Measurements from ENCODE around the gene BRINP3. TPM values are rescaled to one million over a fixed set of nuclear protein-coding genes. Genes with fewer than 3 reads are reported as not detected.

The BRINP3 gene
- total and polyA plus RNA-seq, 2 of the 13 experiments (the other 11 are each of a cell fraction or from before 2014, with no cell fraction given), result not detected

DNA sequence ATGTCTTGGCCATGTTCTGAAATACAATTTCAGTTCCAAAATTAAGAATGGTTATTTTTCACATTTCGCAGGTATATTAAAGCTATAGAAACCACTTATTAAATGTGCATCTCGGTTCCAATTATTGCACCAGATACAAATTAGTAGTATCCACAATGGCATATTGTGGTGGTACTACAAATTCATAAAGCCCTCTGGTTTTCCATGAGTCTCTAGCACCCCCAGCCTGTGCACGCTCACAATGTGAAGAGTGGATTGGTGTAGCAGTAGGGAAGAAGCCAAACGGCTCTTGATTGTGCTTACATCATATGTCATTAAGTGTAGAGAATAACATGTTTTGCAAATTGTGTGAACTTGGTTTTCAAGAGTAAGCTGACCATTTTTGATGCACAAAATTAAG is 1.9 kb upstream of the BRINP3 start:
- H3K27ac ChIP-seq (ENCODE audit: extremely low read length, insufficient read depth, low read length), result no peak overlapping the region
- POLR2A ChIA-PET, result no interaction called here
- TF ChIP-seq NCOA5 (CRISPR knock-in tag; IDR thresholded peaks at IDR 0.05) (no peak), ZNF883 (CRISPR knock-in tag; IDR thresholded peaks at IDR 0.05; ENCODE audit: not compliant biosample characterization) (no peak), ZNF75D (CRISPR knock-in tag; IDR thresholded peaks at IDR 0.05; ENCODE audit: borderline replicate concordance) (no peak), ZNF446 (CRISPR knock-in tag; IDR thresholded peaks at IDR 0.05) (no peak), ZSCAN29 (CRISPR knock-in tag; conservative IDR thresholded peaks at IDR 0.05) (no peak), ZNF558 (CRISPR knock-in tag; IDR thresholded peaks at IDR 0.05; ENCODE audit: borderline replicate concordance) (no peak), BRD4 (CRISPR knock-in tag; IDR thresholded peaks at IDR 0.05) (no peak), TRIM24 (CRISPR knock-in tag; IDR thresholded peaks at IDR 0.05) (no peak), AGO1 (IDR thresholded peaks at IDR 0.05; ENCODE audit: low read depth, low read length, poor library complexity, severe bottlenecking) (no peak), ZFAT (CRISPR knock-in tag; conservative IDR thresholded peaks at IDR 0.05) (no peak), GATAD1 (CRISPR knock-in tag; IDR thresholded peaks at IDR 0.05) (no peak), ZSCAN20 (CRISPR knock-in tag; IDR thresholded peaks at IDR 0.05; ENCODE audit: borderline replicate concordance) (no peak)
- TF ChIP-seq, protein P1, sequence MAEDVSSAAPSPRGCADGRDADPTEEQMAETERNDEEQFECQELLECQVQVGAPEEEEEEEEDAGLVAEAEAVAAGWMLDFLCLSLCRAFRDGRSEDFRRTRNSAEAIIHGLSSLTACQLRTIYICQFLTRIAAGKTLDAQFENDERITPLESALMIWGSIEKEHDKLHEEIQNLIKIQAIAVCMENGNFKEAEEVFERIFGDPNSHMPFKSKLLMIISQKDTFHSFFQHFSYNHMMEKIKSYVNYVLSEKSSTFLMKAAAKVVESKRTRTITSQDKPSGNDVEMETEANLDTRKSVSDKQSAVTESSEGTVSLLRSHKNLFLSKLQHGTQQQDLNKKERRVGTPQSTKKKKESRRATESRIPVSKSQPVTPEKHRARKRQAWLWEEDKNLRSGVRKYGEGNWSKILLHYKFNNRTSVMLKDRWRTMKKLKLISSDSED (CRISPR knock-in tag; IDR thresholded peaks at IDR 0.05), result no peak
- TF ChIP-seq, protein P2, sequence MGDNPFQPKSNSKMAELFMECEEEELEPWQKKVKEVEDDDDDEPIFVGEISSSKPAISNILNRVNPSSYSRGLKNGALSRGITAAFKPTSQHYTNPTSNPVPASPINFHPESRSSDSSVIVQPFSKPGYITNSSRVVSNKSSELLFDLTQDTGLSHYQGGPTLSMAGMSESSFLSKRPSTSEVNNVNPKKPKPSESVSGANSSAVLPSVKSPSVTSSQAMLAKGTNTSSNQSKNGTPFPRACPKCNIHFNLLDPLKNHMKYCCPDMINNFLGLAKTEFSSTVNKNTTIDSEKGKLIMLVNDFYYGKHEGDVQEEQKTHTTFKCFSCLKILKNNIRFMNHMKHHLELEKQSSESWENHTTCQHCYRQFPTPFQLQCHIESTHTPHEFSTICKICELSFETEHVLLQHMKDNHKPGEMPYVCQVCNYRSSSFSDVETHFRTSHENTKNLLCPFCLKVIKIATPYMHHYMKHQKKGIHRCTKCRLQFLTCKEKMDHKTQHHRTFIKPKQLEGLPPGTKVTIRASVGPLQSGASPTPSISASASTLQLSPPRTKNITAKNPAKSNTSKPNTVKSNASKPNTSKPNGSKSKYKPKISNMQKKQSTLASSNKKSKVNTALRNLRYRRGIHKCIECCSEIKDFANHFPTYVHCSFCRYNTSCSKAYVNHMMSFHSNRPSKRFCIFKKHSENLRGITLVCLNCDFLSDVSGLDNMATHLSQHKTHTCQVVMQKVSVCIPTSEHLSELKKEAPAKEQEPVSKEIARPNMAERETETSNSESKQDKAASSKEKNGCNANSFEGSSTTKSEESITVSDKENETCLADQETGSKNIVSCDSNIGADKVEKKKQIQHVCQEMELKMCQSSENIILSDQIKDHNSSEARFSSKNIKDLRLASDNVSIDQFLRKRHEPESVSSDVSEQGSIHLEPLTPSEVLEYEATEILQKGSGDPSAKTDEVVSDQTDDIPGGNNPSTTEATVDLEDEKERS (CRISPR knock-in tag; IDR thresholded peaks at IDR 0.05), result no peak
- TF ChIP-seq, protein P3, sequence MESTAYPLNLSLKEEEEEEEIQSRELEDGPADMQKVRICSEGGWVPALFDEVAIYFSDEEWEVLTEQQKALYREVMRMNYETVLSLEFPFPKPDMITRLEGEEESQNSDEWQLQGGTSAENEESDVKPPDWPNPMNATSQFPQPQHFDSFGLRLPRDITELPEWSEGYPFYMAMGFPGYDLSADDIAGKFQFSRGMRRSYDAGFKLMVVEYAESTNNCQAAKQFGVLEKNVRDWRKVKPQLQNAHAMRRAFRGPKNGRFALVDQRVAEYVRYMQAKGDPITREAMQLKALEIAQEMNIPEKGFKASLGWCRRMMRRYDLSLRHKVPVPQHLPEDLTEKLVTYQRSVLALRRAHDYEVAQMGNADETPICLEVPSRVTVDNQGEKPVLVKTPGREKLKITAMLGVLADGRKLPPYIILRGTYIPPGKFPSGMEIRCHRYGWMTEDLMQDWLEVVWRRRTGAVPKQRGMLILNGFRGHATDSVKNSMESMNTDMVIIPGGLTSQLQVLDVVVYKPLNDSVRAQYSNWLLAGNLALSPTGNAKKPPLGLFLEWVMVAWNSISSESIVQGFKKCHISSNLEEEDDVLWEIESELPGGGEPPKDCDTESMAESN (CRISPR knock-in tag; conservative IDR thresholded peaks at IDR 0.05), result no peak
- TF ChIP-seq, protein P4, sequence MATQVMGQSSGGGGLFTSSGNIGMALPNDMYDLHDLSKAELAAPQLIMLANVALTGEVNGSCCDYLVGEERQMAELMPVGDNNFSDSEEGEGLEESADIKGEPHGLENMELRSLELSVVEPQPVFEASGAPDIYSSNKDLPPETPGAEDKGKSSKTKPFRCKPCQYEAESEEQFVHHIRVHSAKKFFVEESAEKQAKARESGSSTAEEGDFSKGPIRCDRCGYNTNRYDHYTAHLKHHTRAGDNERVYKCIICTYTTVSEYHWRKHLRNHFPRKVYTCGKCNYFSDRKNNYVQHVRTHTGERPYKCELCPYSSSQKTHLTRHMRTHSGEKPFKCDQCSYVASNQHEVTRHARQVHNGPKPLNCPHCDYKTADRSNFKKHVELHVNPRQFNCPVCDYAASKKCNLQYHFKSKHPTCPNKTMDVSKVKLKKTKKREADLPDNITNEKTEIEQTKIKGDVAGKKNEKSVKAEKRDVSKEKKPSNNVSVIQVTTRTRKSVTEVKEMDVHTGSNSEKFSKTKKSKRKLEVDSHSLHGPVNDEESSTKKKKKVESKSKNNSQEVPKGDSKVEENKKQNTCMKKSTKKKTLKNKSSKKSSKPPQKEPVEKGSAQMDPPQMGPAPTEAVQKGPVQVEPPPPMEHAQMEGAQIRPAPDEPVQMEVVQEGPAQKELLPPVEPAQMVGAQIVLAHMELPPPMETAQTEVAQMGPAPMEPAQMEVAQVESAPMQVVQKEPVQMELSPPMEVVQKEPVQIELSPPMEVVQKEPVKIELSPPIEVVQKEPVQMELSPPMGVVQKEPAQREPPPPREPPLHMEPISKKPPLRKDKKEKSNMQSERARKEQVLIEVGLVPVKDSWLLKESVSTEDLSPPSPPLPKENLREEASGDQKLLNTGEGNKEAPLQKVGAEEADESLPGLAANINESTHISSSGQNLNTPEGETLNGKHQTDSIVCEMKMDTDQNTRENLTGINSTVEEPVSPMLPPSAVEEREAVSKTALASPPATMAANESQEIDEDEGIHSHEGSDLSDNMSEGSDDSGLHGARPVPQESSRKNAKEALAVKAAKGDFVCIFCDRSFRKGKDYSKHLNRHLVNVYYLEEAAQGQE (IDR thresholded peaks at IDR 0.05; ENCODE audit: borderline replicate concordance in 1 of 2, low read depth in 1 of 2, low read length in 2 of 2), result no peak

More for the DNA sequence above, 1.9 kb upstream of the BRINP3 start:
- Histone ChIP-seq H3K9me3 (ENCODE audit: low read length) (no peaks in the 10 kb centered on the region), H3K27me3 (ENCODE audit: control insufficient read depth in 1 of 2, insufficient read depth in 2 of 2, low read length in 2 of 2) (peaks cover 0 to 37% of the 10 kb centered on the region in 2 experiments; a peak in 2 of 5 replicates), H3K9ac (ENCODE audit: insufficient read depth, low read depth, low read length) (no peak overlapping the region), H2AFZ (ENCODE audit: low read length) (no peak overlapping the region), H3K36me3 (replicated peaks in 1 of 2; ENCODE audit: control insufficient read depth in 1 of 2, insufficient read depth in 2 of 2, low read length in 2 of 2) (no peaks in the 10 kb centered on the region), H3K79me2 (ENCODE audit: insufficient read depth, low read length) (no peaks in the 10 kb centered on the region), H3K4me2 (ENCODE audit: low read depth, low read length) (no peak overlapping the region), H3K4me1 (ENCODE audit: insufficient read depth, low read length) (no peaks in the 10 kb centered on the region), H4K20me1 (ENCODE audit: insufficient read depth, low read length) (no peaks in the 10 kb centered on the region), H3K4me3 (replicated peaks in 1 of 3; ENCODE audit: insufficient read depth in 1 of 3, low read depth in 2 of 3, low read length in 3 of 3) (no peak overlapping the region)
- 2% methylated on average over 4 of the region's 4 CpGs for WGBS (ENCODE audit: low lambda C conversion rate)
- CTCF ChIA-PET (ENCODE audit: low intra/inter-chr PET ratio, low total read pairs), result no interaction called here
- no TSS peak for BruUV-seq (replicated peaks)
- FAIRE-seq (no peak), DNase-seq (ENCODE audit: low spot score) (no peak), ATAC-seq (no peak)
- intact Hi-C loops (cut with micrococcal nuclease; ENCODE audit: unreplicated experiment), result no loop called here
- in situ Hi-C loops (cut with HindIII; ENCODE audit: extremely low pct_ligation_motif_present, low pct_unique_long_range_greater_than_20kb), result no loop called here
